Lower leg skin (tissue), 3 donors: ENCODE results near the gene TDP2.

Experiments
- CTCF ChIP-seq, 3 donors: fragments of 450-650 bp; IDR thresholded peaks; one replicate each; pipeline ENCODE4 v1.5.1; 2016; ENCODE audit warnings: antibody characterized with exemption in 3 of 3, mild to moderate bottlenecking in 3 of 3, moderate library complexity in 2 of 3
- POLR2A ChIP-seq, 2 donors: fragments of 450-650 bp; IDR thresholded peaks; one replicate each; pipeline ENCODE4 v1.6.1; 2016 to 2017; ENCODE audit warnings: antibody characterized with exemption in 2 of 2, mild to moderate bottlenecking in 1 of 2, moderate library complexity in 1 of 2

DNA sequence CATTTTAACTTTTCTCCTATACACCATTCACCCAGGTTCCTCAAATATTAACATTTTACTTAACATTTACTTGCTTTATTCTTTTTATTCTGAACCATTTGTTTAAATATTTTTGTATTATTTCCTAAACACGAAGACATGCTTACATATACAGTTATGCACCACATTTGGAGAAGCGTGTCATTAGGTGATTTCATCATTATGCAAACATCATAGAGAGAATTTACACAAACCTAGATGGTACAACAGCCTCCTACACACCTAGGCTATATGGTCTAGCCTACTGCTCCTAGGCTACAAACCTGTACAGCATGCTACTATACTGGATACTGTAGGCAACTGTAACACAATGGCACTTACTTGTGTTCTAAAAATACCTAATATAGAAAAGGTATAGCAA is 6.6 kb downstream of the TDP2 start:
- TF ChIP-seq CTCF (IDR thresholded peaks at IDR 0.05) (no peak), POLR2A (IDR thresholded peaks at IDR 0.05) (no peak)
